HepG2 (cell line): ENCODE measurements around the gene OR6S1. TPM values are rescaled to one million over a fixed set of nuclear protein-coding genes. Genes with fewer than 3 reads are reported as not detected.
A peak's percentile ranks its signal among the peaks of the same experiment; 100 is the strongest.

Experiments
- CHD2 ChIP-seq: IDR thresholded peaks from 2 replicates; pipeline ENCODE4 v1.6.1; 2011; ENCODE audit warnings: low read depth, low read length, improper control_type of control experiment
- DZIP1 ChIP-seq: sonication (generic); formaldehyde crosslinking; IDR thresholded peaks from 2 replicates; pipeline ENCODE4 v1.5.0; 2020; ENCODE audit warnings: mild to moderate bottlenecking, missing genetic modification reagents
- JUND ChIP-seq: sonication (generic); formaldehyde crosslinking; IDR thresholded peaks from 2 replicates; pipeline ENCODE4 v1.8.0; 2022; ENCODE audit warnings: mild to moderate bottlenecking, missing genetic modification reagents
- NFAT5 ChIP-seq: sonication (generic); formaldehyde crosslinking; IDR thresholded peaks from 2 replicates; pipeline ENCODE4 v1.4.0; 2020; ENCODE audit warnings: missing genetic modification reagents
- REST ChIP-seq, 2 experiments: IDR thresholded peaks; 2 replicates each; pipeline ENCODE4 v1.6.1; 2011 to 2012; ENCODE audit warnings: low read length in 2 of 2, borderline replicate concordance in 1 of 2, low read depth in 1 of 2, mild to moderate bottlenecking in 1 of 2, moderate library complexity in 1 of 2
- RXRA ChIP-seq: sonication (generic); formaldehyde crosslinking; IDR thresholded peaks from 2 replicates; pipeline ENCODE4 v1.5.1; 2020; ENCODE audit warnings: missing genetic modification reagents
- SIX4 ChIP-seq: sonication (generic); formaldehyde crosslinking; IDR thresholded peaks from 2 replicates; pipeline ENCODE4 v1.4.0; 2020; ENCODE audit warnings: missing genetic modification reagents
- SNRNP70 ChIP-seq: fragments of 200-400 bp; formaldehyde crosslinking; IDR thresholded peaks from 2 replicates; pipeline ENCODE4 v1.6.1; 2017; ENCODE audit warnings: mild to moderate bottlenecking, low read depth, low read length, moderate library complexity
- YEATS4 ChIP-seq: sonication (generic); formaldehyde crosslinking; IDR thresholded peaks from 2 replicates; pipeline ENCODE4 v1.4.0; 2020; ENCODE audit warnings: missing genetic modification reagents, borderline replicate concordance
- ZBTB33 ChIP-seq: sonication (generic); formaldehyde crosslinking; IDR thresholded peaks from 2 replicates; pipeline ENCODE4 v1.4.0; 2020; ENCODE audit warnings: missing genetic modification reagents
- ZMYM2 ChIP-seq: sonication (generic); formaldehyde crosslinking; IDR thresholded peaks from 2 replicates; pipeline ENCODE4 v1.8.0; 2022; ENCODE audit warnings: mild to moderate bottlenecking, missing genetic modification reagents
- ZNF280B ChIP-seq: sonication (generic); formaldehyde crosslinking; IDR thresholded peaks from 2 replicates; pipeline ENCODE4 v1.5.0; 2020; ENCODE audit warnings: missing genetic modification reagents, mild to moderate bottlenecking, borderline replicate concordance
- polyA plus RNA-seq, 8 experiments: library from polyadenylated mRNA; depleted of rRNA in 3 of 8; stranded (reverse) in 7 of 8; unstranded in 1 of 8; fragments of >200 nt; fragmentation: Illumina TruSeq in 4 of 8; extraction: Trizol in 4 of 8; gene quantifications; 2 replicates each; pipeline versions ENCODE4 v1.2.1 to v1.2.3, GENCODE V29; 2011 to 2016; ENCODE audit warnings: low read depth in 4 of 8, missing spikeins in 1 of 8, mixed read lengths in 1 of 8; ENCODE audit not compliant: insufficient read depth in 1 of 8
- total RNA-seq, 5 experiments: library from RNA; depleted of rRNA; stranded (reverse); fragments of >200 nt; fragmentation: Illumina TruSeq; extraction: Trizol; gene quantifications; 2 replicates each; pipeline ENCODE4 v1.2.3, GENCODE V29; 2016; ENCODE audit warnings: low read depth in 1 of 5

Gene OR6S1
- total and polyA plus RNA-seq, 2 of the 13 experiments (the other 11 are each of a cell fraction or from before 2014, with no cell fraction given), result 0.09 TPM; not detected in 1

- TF ChIP-seq ZMYM2 (CRISPR knock-in tag) (peak; percentile 50; the same call in 1 of the 2 replicates), REST (IDR thresholded peaks at IDR 0.05; ENCODE audit: borderline replicate concordance in 1 of 2, low read depth in 1 of 2, low read length in 2 of 2) (no peak; a peak in 1 of 4 replicates), ZNF280B (CRISPR knock-in tag) (peak; percentile 52; the same call in 1 of the 2 replicates), SIX4 (no peak), DZIP1 (CRISPR knock-in tag) (peak; percentile 85; the same call in 1 of the 2 replicates), ZBTB33 (CRISPR knock-in tag) (no peak), JUND (CRISPR knock-in tag) (no peak; the same call in 1 of the 2 replicates), RXRA (CRISPR knock-in tag) (no peak; the same call in 1 of the 2 replicates), NFAT5 (CRISPR knock-in tag) (no peak; the same call in none of the 2 replicates), YEATS4 (CRISPR knock-in tag) (peak; percentile 58), SNRNP70 (no peak), CHD2 (0 out of 2 replicates have a peak, but pooled peaks have one; percentile 34)
These were observed 41.1 kb upstream of the OR6S1 start (continued) for GRCh38 chr14:20682435-20683124.
